Subcutaneous adipose tissue (tissue), 4 donors: Measurements from ENCODE around the gene RETREG1. TPM values are rescaled to one million over a fixed set of nuclear protein-coding genes. Genes with fewer than 3 reads are reported as not detected.

ENCODE experiments used
- total RNA-seq, 4 donors: library from RNA; depleted of rRNA; stranded (reverse); fragments of >200 nt; gene quantifications; one replicate each; pipeline ENCODE4 v1.1.0, GENCODE V29; 2016
- TF ChIP-seq, protein P1 (sequence below): fragments of 450-650 bp; IDR thresholded peaks from one replicate; pipeline ENCODE4 v1.5.1; 2016; ENCODE audit warnings: low read depth, mild to moderate bottlenecking, control low read depth, antibody characterized with exemption, moderate library complexity

The RETREG1 gene
- total RNA-seq, 4 donors from 2014 or later = 71.0 to 131 (median 91.7) TPM

DNA sequence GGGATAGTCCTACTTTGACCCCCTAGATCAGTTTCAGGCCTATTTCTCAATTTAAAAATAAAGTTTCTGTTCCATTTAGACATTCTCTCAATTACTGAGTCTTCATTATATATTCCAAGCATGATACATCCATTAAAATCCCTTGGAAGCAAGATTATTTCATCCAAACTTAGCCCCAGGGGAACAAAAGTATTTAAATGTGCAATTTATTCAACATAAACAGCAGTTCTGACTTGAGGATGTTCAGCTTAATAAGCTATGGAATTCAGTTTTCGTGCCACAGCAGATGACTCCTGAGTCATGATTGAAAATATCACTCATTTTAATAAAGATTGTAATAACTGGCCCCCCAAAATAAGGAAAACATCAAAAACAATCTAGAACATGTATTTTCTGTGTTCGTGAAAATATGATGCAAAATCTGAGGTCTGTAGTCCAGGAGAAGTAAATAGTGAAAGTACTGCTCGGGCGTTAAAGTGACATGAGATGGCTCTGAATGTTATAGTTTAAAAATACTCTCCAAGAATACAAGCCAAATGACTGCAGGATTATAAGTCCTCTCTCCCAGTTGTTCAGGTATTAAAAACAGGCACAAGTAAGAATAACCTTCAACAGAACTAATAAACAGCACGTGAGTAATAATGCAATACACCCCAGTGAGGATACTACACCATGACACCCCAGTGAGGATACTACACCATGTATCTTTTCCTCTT is 67.1 kb downstream of the RETREG1 start:
- TF ChIP-seq, protein P1, sequence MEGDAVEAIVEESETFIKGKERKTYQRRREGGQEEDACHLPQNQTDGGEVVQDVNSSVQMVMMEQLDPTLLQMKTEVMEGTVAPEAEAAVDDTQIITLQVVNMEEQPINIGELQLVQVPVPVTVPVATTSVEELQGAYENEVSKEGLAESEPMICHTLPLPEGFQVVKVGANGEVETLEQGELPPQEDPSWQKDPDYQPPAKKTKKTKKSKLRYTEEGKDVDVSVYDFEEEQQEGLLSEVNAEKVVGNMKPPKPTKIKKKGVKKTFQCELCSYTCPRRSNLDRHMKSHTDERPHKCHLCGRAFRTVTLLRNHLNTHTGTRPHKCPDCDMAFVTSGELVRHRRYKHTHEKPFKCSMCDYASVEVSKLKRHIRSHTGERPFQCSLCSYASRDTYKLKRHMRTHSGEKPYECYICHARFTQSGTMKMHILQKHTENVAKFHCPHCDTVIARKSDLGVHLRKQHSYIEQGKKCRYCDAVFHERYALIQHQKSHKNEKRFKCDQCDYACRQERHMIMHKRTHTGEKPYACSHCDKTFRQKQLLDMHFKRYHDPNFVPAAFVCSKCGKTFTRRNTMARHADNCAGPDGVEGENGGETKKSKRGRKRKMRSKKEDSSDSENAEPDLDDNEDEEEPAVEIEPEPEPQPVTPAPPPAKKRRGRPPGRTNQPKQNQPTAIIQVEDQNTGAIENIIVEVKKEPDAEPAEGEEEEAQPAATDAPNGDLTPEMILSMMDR = no peak

DNA sequence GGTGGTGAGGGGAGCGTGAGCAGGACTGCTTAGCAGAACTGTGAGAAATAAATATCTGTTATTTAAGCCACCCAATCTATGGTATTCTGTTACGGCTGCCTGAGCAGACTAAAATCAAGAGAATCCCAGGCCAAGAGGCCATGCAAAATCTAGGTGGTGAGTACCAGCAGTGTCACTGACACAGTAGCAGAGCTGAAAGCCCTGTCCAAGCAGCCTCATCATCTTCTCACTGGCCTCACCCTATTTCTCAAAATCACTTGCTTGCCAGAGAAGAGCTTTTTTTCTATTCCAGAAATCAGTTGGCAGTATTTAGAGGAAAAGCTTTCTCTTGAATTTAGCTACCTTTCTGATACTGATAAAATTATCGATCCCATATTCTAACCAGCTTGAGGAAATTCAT is 68.0 kb downstream of the RETREG1 start:
- TF ChIP-seq, protein P1 = no peak

DNA sequence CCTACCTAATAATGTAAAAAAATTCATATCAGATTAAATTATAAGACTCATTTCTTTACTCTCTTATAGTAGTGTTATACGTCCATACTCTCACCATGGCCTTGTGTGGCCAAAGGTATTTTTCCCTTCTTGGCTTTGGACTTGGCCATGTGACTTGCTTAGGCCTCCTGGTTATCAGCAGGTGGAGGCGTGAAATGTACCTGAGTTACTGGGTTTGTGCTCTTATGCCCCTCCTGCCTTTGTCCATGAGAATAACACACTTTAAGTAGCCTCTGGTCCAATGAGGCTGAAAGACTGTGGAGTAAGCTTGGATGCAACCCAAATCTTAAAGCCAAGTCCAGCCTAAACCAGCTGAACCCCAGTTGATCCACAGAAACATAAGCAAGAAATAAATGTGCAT is 68.7 kb downstream of the RETREG1 start:
- TF ChIP-seq, protein P1 = no peak

DNA sequence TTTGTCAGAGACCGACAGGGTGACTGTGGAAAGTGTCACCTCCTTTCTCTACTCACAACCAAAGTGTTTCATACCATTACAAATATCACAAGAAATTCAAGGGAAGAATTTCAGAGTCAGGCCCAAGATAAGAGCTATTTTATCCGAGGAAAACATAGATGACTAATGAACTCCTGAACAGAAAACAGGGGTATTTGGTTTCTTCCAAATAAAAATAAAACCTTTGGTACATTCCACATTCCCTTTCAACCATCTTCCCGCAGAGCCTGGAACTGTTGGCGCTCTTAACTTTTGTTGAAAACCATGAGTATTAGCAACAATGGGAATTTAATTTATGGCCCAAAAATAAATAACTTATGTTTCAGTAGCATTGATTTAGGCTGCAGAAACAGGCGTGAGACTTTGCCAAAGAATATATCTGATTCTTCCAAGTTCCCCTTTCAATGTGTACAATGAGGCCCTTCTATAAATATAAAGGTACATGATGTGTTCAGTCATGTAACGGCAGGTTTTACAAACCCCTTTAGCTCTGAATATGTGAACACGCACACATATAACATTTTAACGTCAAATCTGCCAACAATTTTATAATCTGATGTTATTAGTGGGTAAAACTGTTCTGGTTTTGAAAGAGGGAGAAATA is 69.5 kb downstream of the RETREG1 start:
- TF ChIP-seq, protein P1 = no peak

DNA sequence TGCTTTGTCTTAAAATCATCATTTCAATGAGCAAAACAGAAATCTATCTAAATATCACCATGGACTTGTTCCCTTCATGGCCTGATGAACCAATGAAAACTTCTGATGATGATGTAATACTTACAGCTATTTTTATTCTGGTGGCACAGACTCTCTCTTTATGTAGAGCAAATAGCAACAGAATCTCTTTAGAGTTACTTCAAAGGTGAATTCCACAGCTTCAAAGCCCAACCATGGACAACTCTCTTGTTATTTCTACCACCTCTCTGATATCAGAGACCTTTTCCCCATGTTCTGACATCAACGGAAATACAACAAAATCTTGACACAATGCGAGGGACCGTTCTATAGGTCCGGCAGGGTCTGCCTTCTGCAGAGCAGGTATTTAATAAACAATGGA is 70.1 kb downstream of the RETREG1 start:
- TF ChIP-seq, protein P1 = no peak

DNA sequence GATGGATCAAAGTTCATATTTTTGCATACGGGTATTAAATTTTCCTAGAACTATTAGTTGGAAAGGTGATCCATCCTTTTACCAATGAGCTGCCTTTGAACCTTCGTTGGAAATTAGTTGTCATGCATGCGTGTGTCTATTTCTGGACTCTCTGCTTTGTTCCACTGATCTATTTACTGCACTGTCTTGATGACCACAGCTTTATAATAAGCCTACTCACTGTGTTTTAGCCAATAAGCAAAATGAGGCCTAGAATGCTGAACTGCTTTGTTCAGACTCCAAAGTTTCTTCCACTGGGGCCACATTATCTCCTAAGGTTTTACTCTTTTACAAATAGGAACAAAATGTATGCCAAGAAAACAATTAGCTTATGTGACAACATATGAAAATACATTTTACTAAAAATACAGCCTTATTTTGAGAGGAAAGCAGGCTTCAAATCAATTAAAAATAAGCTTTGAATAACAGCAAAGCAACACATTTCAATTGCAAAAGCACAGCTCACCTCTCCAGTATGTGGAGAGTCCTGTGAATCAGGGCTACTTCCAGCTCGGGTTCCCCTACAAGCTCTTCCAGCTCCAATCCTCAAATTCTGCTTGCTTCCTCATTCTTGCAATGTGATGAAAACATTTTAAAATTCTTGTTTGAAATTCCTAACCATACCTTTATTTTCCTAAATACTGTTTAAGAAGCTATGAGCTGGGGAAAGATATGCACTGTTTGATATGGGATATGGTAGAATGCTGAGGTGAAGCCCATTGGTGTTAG is 72.0 kb downstream of the RETREG1 start:
- TF ChIP-seq, protein P1 = no peak

DNA sequence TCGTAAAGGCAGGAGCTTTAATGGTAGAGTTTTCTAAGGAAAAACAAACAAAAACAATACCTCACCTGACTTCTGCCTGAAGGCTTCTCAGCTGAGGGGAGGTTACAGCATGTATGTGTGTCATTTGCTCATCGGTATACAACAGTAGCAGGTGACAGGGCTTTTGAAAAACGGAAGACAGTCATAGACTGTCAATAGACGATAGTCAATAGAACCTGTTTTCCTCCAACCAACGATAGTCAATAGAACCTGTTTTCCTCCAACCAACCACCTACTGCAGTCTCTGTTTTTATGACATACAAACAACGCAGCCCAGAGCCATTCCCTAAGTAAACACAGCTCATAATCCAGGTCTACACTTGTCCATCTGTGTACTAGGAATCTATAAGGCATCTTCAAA is 74.6 kb downstream of the RETREG1 start:
- TF ChIP-seq, protein P1 = no peak
